Keratinocyte (primary cell): ENCODE results near the gene FBXL13. TPM values are rescaled to one million over a fixed set of nuclear protein-coding genes. Genes with fewer than 3 reads are reported as not detected.

ENCODE experiments used
- DNase-seq: peaks from one replicate; pipeline ENCODE4 v3.0.0-alpha.2; 2011; ENCODE audit warnings: low read depth, missing footprints, low spot score
- FAIRE-seq: peaks from 2 replicates; lab custom pipeline; 2011; peaks lifted over from hg19 to GRCh38; lab: Jason Lieb, UNC
- H2AFZ ChIP-seq: 2 replicates; pipeline ENCODE4 v1.6.0; 2012; ENCODE audit warnings: low read length, control low read depth, inconsistent platforms; ENCODE audit not compliant: control insufficient read depth
- H3K27ac ChIP-seq: 2 replicates; pipeline ENCODE4 v1.5.1; 2011; ENCODE audit warnings: low read length; ENCODE audit not compliant: control insufficient read depth, insufficient read depth
- H3K27me3 ChIP-seq: 3 replicates; pipeline ENCODE4 v1.6.0; 2011; ENCODE audit warnings: low read length; ENCODE audit not compliant: control insufficient read depth, insufficient read depth; ENCODE audit errors: extremely low read depth
- H3K36me3 ChIP-seq, 2 experiments: 2 replicates in 1 of 2; 3 replicates in 1 of 2; pipeline ENCODE4 v1.5.1; 2011; ENCODE audit warnings: low read length in 2 of 2, mild to moderate bottlenecking in 1 of 2; ENCODE audit not compliant: control insufficient read depth in 2 of 2, insufficient read depth in 2 of 2; ENCODE audit errors: extremely low read depth in 1 of 2
- H3K4me1 ChIP-seq: 3 replicates; pipeline ENCODE4 v1.5.1; 2011; ENCODE audit warnings: low read length; ENCODE audit not compliant: control insufficient read depth, insufficient read depth; ENCODE audit errors: extremely low read depth
- H3K4me2 ChIP-seq: 3 replicates; pipeline ENCODE4 v1.6.0; 2011; ENCODE audit warnings: low read depth, low read length; ENCODE audit not compliant: control insufficient read depth, insufficient read depth; ENCODE audit errors: extremely low read depth
- H3K4me3 ChIP-seq, 3 experiments: fragments of 200-600 bp in 1 of 3; sonication (generic) in 1 of 3; 2 replicates in 2 of 3; 3 replicates in 1 of 3; pipeline ENCODE4 v1.5.1; 2011 to 2016; ENCODE audit warnings: low read length in 3 of 3, mild to moderate bottlenecking in 3 of 3, control low read depth in 2 of 3, inconsistent platforms in 1 of 3, low read depth in 1 of 3, mixed read lengths in 1 of 3, mixed run types in 1 of 3, moderate library complexity in 1 of 3; ENCODE audit not compliant: control insufficient read depth in 2 of 3, insufficient read depth in 2 of 3; ENCODE audit errors: extremely low read depth in 1 of 3
- H3K79me2 ChIP-seq: 2 replicates; pipeline ENCODE4 v1.6.0; 2012; ENCODE audit warnings: low read length; ENCODE audit not compliant: control insufficient read depth, insufficient read depth
- H3K9ac ChIP-seq: 3 replicates; pipeline ENCODE4 v1.6.0; 2011; ENCODE audit warnings: low read length; ENCODE audit not compliant: control insufficient read depth, insufficient read depth; ENCODE audit errors: extremely low read depth
- H3K9me1 ChIP-seq: 3 replicates; pipeline ENCODE4 v1.6.0; 2011; ENCODE audit warnings: low read length; ENCODE audit not compliant: control insufficient read depth, insufficient read depth; ENCODE audit errors: extremely low read depth
- H3K9me3 ChIP-seq: 2 replicates; pipeline ENCODE4 v1.5.1; 2012; ENCODE audit warnings: low read depth, low read length; ENCODE audit not compliant: control insufficient read depth
- H4K20me1 ChIP-seq: 3 replicates; pipeline ENCODE4 v1.6.0; 2011; ENCODE audit warnings: low read length; ENCODE audit not compliant: control insufficient read depth, insufficient read depth; ENCODE audit errors: extremely low read depth
- CTCF ChIP-seq, 3 experiments: IDR thresholded peaks in 1 of 3; conservative IDR thresholded peaks in 1 of 3; optimal IDR thresholded peaks in 1 of 3; 2 replicates in 2 of 3; 3 replicates in 1 of 3; pipeline versions ENCODE3 to v1.5.1; 2011; ENCODE audit warnings: low read length in 3 of 3, mild to moderate bottlenecking in 3 of 3, moderate library complexity in 2 of 3, control low read depth in 1 of 3, inconsistent platforms in 1 of 3; ENCODE audit not compliant: insufficient read depth in 2 of 3; ENCODE audit errors: extremely low read depth in 1 of 3
- EZH2 ChIP-seq: IDR thresholded peaks from one replicate; pipeline ENCODE4 v1.6.1; 2012; ENCODE audit warnings: inconsistent platforms, mild to moderate bottlenecking, low read length, moderate library complexity
- dilution Hi-C: fragments of 300-500 bp; cut with MboI; formaldehyde crosslinking; loops from one replicate; pipeline ENCODE4 v1.7.0; 2020; ENCODE audit warnings: low sequenced_read_pairs; ENCODE audit not compliant: extremely low pct_ligation_motif_present
- polyA plus RNA-seq, 5 experiments: library from polyadenylated mRNA; depleted of rRNA in 3 of 5; stranded (reverse) in 3 of 5; stranded (forward) in 1 of 5; unstranded in 1 of 5; fragments of >200 nt; gene quantifications; 1 replicate in 1 of 5; 2 replicates in 3 of 5; 3 replicates in 1 of 5; pipeline versions ENCODE4 v1.2.1 to v1.2.3, GENCODE V29; 2011 to 2012; ENCODE audit warnings: missing spikeins in 2 of 5, low read depth in 1 of 5, low replicate concordance in 1 of 5

Gene FBXL13
- polyA plus RNA-seq, 1 donor (not counting 4 experiments of a cell fraction or from before 2014, with no cell fraction given): 0.20 TPM

DNA sequence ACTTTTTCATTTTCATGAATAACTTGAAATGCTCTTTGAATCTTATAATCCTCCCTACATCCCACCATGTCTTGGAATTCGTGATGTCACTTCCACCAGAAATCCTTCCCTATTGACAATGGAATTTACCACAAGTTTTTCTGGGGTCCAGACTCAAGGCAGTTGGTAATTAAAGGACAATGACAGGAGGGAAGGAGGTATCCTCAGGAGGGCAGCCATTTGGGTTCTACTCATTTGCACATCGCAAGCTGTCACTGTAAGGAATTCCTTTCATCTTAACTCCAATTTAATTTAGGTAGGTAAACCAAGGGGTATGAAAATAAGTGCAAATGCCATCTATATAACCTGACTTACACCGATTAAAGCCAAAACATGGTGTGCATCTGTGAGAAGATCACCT is 139.9 kb downstream of the FBXL13 start:
- DNase-seq: no peak
- no peak for TF ChIP-seq CTCF (optimal IDR thresholded peaks at IDR 0.05 in 1 of 3, IDR thresholded peaks at IDR 0.05 in 1 of 3, conservative IDR thresholded peaks at IDR 0.05 in 1 of 3; ENCODE audit: extremely low read depth in 1 of 3, insufficient read depth in 2 of 3, low read length in 3 of 3)
- no peak for TF ChIP-seq EZH2
- no peaks in the 10 kb centered on the region for H4K20me1 ChIP-seq
- H3K4me2 ChIP-seq: no peak overlapping the region
- no peak for FAIRE-seq
- H3K9ac ChIP-seq: no peak overlapping the region
- H3K36me3 ChIP-seq: no peaks in the 10 kb centered on the region
- H3K27me3 ChIP-seq: no peaks in the 10 kb centered on the region
- dilution Hi-C loops: no loop called here
- H2AFZ ChIP-seq: no peak overlapping the region
- no peaks in the 10 kb centered on the region for H3K9me1 ChIP-seq
- no peaks in the 10 kb centered on the region for H3K79me2 ChIP-seq
- H3K9me3 ChIP-seq: no peaks in the 10 kb centered on the region
- no peaks in the 10 kb centered on the region for H3K4me1 ChIP-seq
- no peak overlapping the region for H3K27ac ChIP-seq
- H3K4me3 ChIP-seq: no peak overlapping the region

- H3K9ac ChIP-seq: no peak overlapping the region
- no peaks in the 10 kb centered on the region for H3K4me1 ChIP-seq
- H3K27me3 ChIP-seq: no peaks in the 10 kb centered on the region
- no peak overlapping the region for H3K4me3 ChIP-seq
- H3K4me2 ChIP-seq: no peak overlapping the region
- no peak overlapping the region for H3K27ac ChIP-seq
- no peaks in the 10 kb centered on the region for H3K79me2 ChIP-seq
- TF ChIP-seq CTCF (optimal IDR thresholded peaks at IDR 0.05 in 1 of 3, IDR thresholded peaks at IDR 0.05 in 1 of 3, conservative IDR thresholded peaks at IDR 0.05 in 1 of 3; ENCODE audit: extremely low read depth in 1 of 3, insufficient read depth in 2 of 3, low read length in 3 of 3) (no peak), EZH2 (no peak)
- dilution Hi-C loops: no loop called here
- no peaks in the 10 kb centered on the region for H3K9me1 ChIP-seq
- H4K20me1 ChIP-seq: no peaks in the 10 kb centered on the region
- DNase-seq (no peak), FAIRE-seq (no peak)
- no peak overlapping the region for H2AFZ ChIP-seq
- no peaks in the 10 kb centered on the region for H3K9me3 ChIP-seq
- H3K36me3 ChIP-seq: no peaks in the 10 kb centered on the region
These were observed 140.4 kb downstream of the FBXL13 start for GRCh38 chr7:102934239-102934638.
